PC-3 (cell line): ENCODE results near the gene KCND3. TPM values are rescaled to one million over a fixed set of nuclear protein-coding genes. Genes with fewer than 3 reads are reported as not detected.

Source experiments
- ATAC-seq: fragments of 200-7000 bp; cut with Tn5 transposase; 2 replicates; pipeline ENCODE4 v1.9.1; 2020; ENCODE audit warnings: mild to moderate bottlenecking, moderate library complexity
- BruUV-seq: library from RNA; stranded (reverse); fragments of 400-500 nt; replicated peaks from 2 replicates; lab custom pipeline; 2021; lab: Mats Ljungman, UMichigan
- CTCF ChIA-PET: fragments of 300-600 bp; sonication (Branson Sonifier 250); formaldehyde crosslinking; loops from one replicate; lab custom pipeline; 2022; ENCODE audit warnings: antibody characterized with exemption; lab: Charles Lee
- POLR2A ChIA-PET: fragments of 300-600 bp; sonication (Branson Sonifier 250); formaldehyde crosslinking; loops from one replicate; lab custom pipeline; 2022; ENCODE audit warnings: antibody characterized with exemption; ENCODE audit not compliant: unreplicated experiment; lab: Charles Lee
- DNase-seq: peaks from one replicate; pipeline ENCODE4 v3.0.0-alpha.2; 2015
- H2AFZ ChIP-seq: fragments of 300-600 bp; sonication (generic); 2 replicates; pipeline ENCODE4 v1.6.0; 2016; ENCODE audit warnings: antibody characterized with exemption, low read length
- H3F3A ChIP-seq: fragments of 300-600 bp; sonication (generic); one replicate; pipeline ENCODE4 v1.6.0; 2017; ENCODE audit warnings: antibody characterized with exemption, low read length, control low read depth, mild to moderate bottlenecking; ENCODE audit not compliant: unreplicated experiment
- H3K27ac ChIP-seq: fragments of 300-600 bp; sonication (generic); 2 replicates; pipeline ENCODE4 v1.5.1; 2016; ENCODE audit warnings: mild to moderate bottlenecking, low read length
- H3K27me3 ChIP-seq: fragments of 300-600 bp; sonication (generic); 2 replicates; pipeline ENCODE4 v1.6.1; 2016; ENCODE audit warnings: low read length, mixed read lengths
- H3K36me3 ChIP-seq: fragments of 300-600 bp; sonication (generic); 2 replicates; pipeline ENCODE4 v1.6.1; 2016; ENCODE audit warnings: low read depth, mixed run types, low read length, mixed read lengths
- H3K4me1 ChIP-seq: fragments of 300-600 bp; sonication (generic); 2 replicates; pipeline ENCODE4 v1.5.1; 2016; ENCODE audit warnings: low read length; ENCODE audit not compliant: insufficient read depth
- H3K4me2 ChIP-seq: fragments of 300-600 bp; sonication (generic); 2 replicates; pipeline ENCODE4 v1.6.0; 2016; ENCODE audit warnings: low read length
- H3K4me3 ChIP-seq: fragments of 300-600 bp; sonication (generic); 2 replicates; pipeline ENCODE4 v1.5.1; 2016; ENCODE audit warnings: mild to moderate bottlenecking, low read length, mixed read lengths
- H3K79me2 ChIP-seq: fragments of 300-600 bp; sonication (generic); 2 replicates; pipeline ENCODE4 v1.6.1; 2017; ENCODE audit warnings: low read length, mixed read lengths
- H3K9ac ChIP-seq: fragments of 300-600 bp; sonication (generic); 2 replicates; pipeline ENCODE4 v1.6.0; 2016; ENCODE audit warnings: mild to moderate bottlenecking, low read length
- H3K9me2 ChIP-seq: fragments of 300-600 bp; sonication (generic); replicated peaks from 2 replicates; pipeline ENCODE4 v1.6.1; 2016; ENCODE audit warnings: mixed run types, low read length, mixed read lengths
- H3K9me3 ChIP-seq: fragments of 300-600 bp; sonication (generic); 2 replicates; pipeline ENCODE4 v1.6.1; 2016; ENCODE audit warnings: low read length, mixed read lengths
- H4K20me1 ChIP-seq: fragments of 300-600 bp; sonication (generic); 2 replicates; pipeline ENCODE4 v1.6.1; 2016; ENCODE audit warnings: low read length, mixed read lengths
- CTCF ChIP-seq: fragments of 300-600 bp; sonication (generic); conservative IDR thresholded peaks from 2 replicates; pipeline ENCODE4 v1.5.1; 2017; ENCODE audit warnings: antibody characterized with exemption, low read depth, mild to moderate bottlenecking, low read length
- EZH2 ChIP-seq: fragments of 300-600 bp; sonication (generic); IDR thresholded peaks from one replicate; pipeline ENCODE4 v1.6.1; 2017; ENCODE audit warnings: antibody characterized with exemption, mild to moderate bottlenecking, low read length; ENCODE audit not compliant: unreplicated experiment
- EZH2phosphoT487 ChIP-seq: fragments of 300-600 bp; sonication (generic); IDR thresholded peaks from 2 replicates; pipeline ENCODE4 v1.6.1; 2018; ENCODE audit warnings: mild to moderate bottlenecking, antibody characterized with exemption, low read length, borderline replicate concordance
- intact Hi-C: fragments of 100-400 bp; cut with micrococcal nuclease; formaldehyde crosslinking; loops from 2 replicates; pipeline ENCODE4 v1.9.0; 2023
- total RNA-seq: library from RNA; depleted of rRNA; stranded (reverse); fragments of >200 nt; gene quantifications from 2 replicates; pipeline ENCODE4 v1.2.3, GENCODE V29; 2014

The KCND3 gene
- total RNA-seq, 1 experiment from 2014 or later, result not detected

GRCh38 chr1:111973150-111973790 lies 16.2 kb downstream of the KCND3 start:
- no peaks in the 10 kb centered on the region for H3F3A ChIP-seq
- peaks cover 44% of the 10 kb centered on the region for H3K27me3 ChIP-seq
- no peaks in the 10 kb centered on the region for H3K36me3 ChIP-seq
- intact Hi-C loops, result no loop called here
- ChIA-PET POLR2A (no interaction called here), CTCF (no interaction called here)
- no peak overlapping the region for H2AFZ ChIP-seq
- TF ChIP-seq EZH2phosphoT487 (no peak), CTCF (no peak), EZH2 (no peak)
- DNase-seq (no peak), ATAC-seq (no peak)
- no peaks in the 10 kb centered on the region for H3K79me2 ChIP-seq
- no peak overlapping the region for H3K4me3 ChIP-seq
- H3K27ac ChIP-seq, result no peak overlapping the region
- H3K4me2 ChIP-seq, result no peak overlapping the region
- H3K9me2 ChIP-seq, result no peaks in the 10 kb centered on the region
- BruUV-seq, result no TSS peak
- H4K20me1 ChIP-seq, result no peaks in the 10 kb centered on the region
- no peaks in the 10 kb centered on the region for H3K9me3 ChIP-seq
- no peak overlapping the region for H3K9ac ChIP-seq
- peaks cover 12% of the 10 kb centered on the region; the same call in 1 of the 2 replicates for H3K4me1 ChIP-seq

GRCh38 chr1:111971396-111971795 lies 18.1 kb downstream of the KCND3 start:
- no peak for TF ChIP-seq EZH2phosphoT487
- no peak for TF ChIP-seq EZH2
- no peak for TF ChIP-seq CTCF
- no peak for ATAC-seq
- CTCF ChIA-PET, result no interaction called here

GRCh38 chr1:111968511-111968910 lies 21.0 kb downstream of the KCND3 start:
- H3K36me3 ChIP-seq, result no peaks in the 10 kb centered on the region
- no peaks in the 10 kb centered on the region for H3K9me3 ChIP-seq
- no peaks in the 10 kb centered on the region for H3K4me1 ChIP-seq
- no peak overlapping the region for H3K4me2 ChIP-seq
- no peaks in the 10 kb centered on the region for H3K79me2 ChIP-seq
- no peaks in the 10 kb centered on the region for H4K20me1 ChIP-seq
- no peak overlapping the region for H2AFZ ChIP-seq
- H3K9me2 ChIP-seq, result no peaks in the 10 kb centered on the region
- POLR2A ChIA-PET, result no interaction called here
- CTCF ChIA-PET, result no interaction called here
- TF ChIP-seq EZH2 (no peak), CTCF (no peak)
- DNase-seq (no peak), ATAC-seq (no peak)
- H3K9ac ChIP-seq, result no peak overlapping the region
- H3K27ac ChIP-seq, result no peak overlapping the region
- H3K27me3 ChIP-seq, result peaks cover 61% of the 10 kb centered on the region
- H3K4me3 ChIP-seq, result no peak overlapping the region
- no TSS peak for BruUV-seq
- no peaks in the 10 kb centered on the region for H3F3A ChIP-seq
- intact Hi-C loops, result no loop called here

More at GRCh38 chr1:111971396-111971795, 18.1 kb downstream of the KCND3 start:
- Histone ChIP-seq H3F3A (no peaks in the 10 kb centered on the region), H3K4me2 (no peak overlapping the region), H3K4me1 (peaks cover 7% of the 10 kb centered on the region; the same call in 1 of the 2 replicates), H3K4me3 (no peak overlapping the region), H3K9ac (no peak overlapping the region), H3K27me3 (peaks cover 53% of the 10 kb centered on the region), H3K27ac (no peak overlapping the region), H3K9me3 (no peaks in the 10 kb centered on the region), H2AFZ (no peak overlapping the region), H3K9me2 (no peaks in the 10 kb centered on the region), H4K20me1 (no peaks in the 10 kb centered on the region), H3K79me2 (no peaks in the 10 kb centered on the region), H3K36me3 (no peaks in the 10 kb centered on the region)
- no peak for DNase-seq
- intact Hi-C loops, result no loop called here
- no TSS peak for BruUV-seq
- POLR2A ChIA-PET, result no interaction called here
